ENCODE measurements around the gene PTPRN2. TPM values are rescaled to one million over a fixed set of nuclear protein-coding genes. Genes with fewer than 3 reads are reported as not detected.

The PTPRN2 gene
- total and polyA plus RNA-seq, 2 of the 8 experiments (the other 6 are each of a cell fraction or from before 2014, with no cell fraction given) = 2.6 to 4.5 TPM

DNA sequence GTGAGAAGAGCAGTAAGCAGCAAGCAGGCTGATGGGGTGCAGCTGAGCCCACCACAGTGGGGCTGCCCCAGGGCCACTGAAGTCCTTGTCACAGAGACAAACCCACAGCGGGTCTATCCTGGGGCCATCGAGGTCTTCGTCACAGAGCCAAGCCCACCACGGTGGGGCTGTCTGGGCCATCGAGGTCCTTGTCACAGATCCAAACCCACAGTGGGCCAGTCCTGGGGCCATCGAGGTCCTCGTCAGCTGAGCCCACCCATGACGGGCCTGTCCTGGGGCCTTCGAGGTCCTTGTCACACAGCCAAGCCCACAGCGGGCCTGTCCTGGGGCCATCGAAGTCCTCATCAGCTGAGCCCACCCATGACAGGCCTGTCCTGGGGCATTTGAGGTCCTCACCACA, 700.9 kb downstream of the PTPRN2 start:
- Histone ChIP-seq H2BK120ac (replicated peaks; ENCODE audit: low read depth, low read length) (no peak overlapping the region), H2BK5ac (ENCODE audit: low read depth, low read length) (no peak overlapping the region), H3K27me3 (replicated peaks in 1 of 4; ENCODE audit: control insufficient read depth in 3 of 4, extremely low read depth in 1 of 4, insufficient read depth in 3 of 4, low read length in 3 of 4) (no peaks in the 10 kb centered on the region), H3K4me3 (ENCODE audit: extremely low read depth in 1 of 4, insufficient read depth in 2 of 4, low read depth in 3 of 4, low read length in 4 of 4) (no peak overlapping the region), H4K8ac (ENCODE audit: extremely low read depth, insufficient read depth, low read length) (no peak overlapping the region), H2AFZ (ENCODE audit: low read length) (no peak overlapping the region), H3K56ac (replicated peaks; ENCODE audit: insufficient read length, low read depth, low read length) (no peak overlapping the region), H4K5ac (ENCODE audit: insufficient read length, low read depth, low read length) (no peak overlapping the region), H3K9ac (replicated peaks in 1 of 4; ENCODE audit: extremely low read depth in 1 of 4, low read depth in 3 of 4, low read length in 3 of 4) (no peak overlapping the region), H3K79me1 (ENCODE audit: low read depth, low read length) (no peaks in the 10 kb centered on the region), H2BK20ac (ENCODE audit: low read length) (no peak overlapping the region), H3K14ac (ENCODE audit: insufficient read length) (no peak overlapping the region), H3K27ac (ENCODE audit: low read depth, low read length) (no peak overlapping the region), H3K4ac (replicated peaks; ENCODE audit: insufficient read length, low read depth, low read length) (no peak overlapping the region), H2BK12ac (ENCODE audit: low read depth, low read length) (no peak overlapping the region), H3K23ac (ENCODE audit: insufficient read length) (no peak overlapping the region), H3K18ac (ENCODE audit: extremely low read depth, low read length) (no peak overlapping the region; the same call in 1 of the 2 replicates), H3K9me3 (ENCODE audit: insufficient read depth in 2 of 2, low read depth in 1 of 2, low read length in 1 of 2) (peaks cover 14 to 29% of the 10 kb centered on the region in 2 experiments), H4K20me1 (replicated peaks in 1 of 2; ENCODE audit: control insufficient read depth in 1 of 2, insufficient read depth in 2 of 2, low read length in 2 of 2) (no peaks in the 10 kb centered on the region), H4K91ac (replicated peaks; ENCODE audit: insufficient read length, low read length) (no peak overlapping the region), H3K23me2 (ENCODE audit: low read depth, low read length) (no peaks in the 10 kb centered on the region), H3K36me3 (ENCODE audit: control insufficient read depth in 2 of 4, insufficient read depth in 4 of 4, low read length in 3 of 4) (no peaks in the 10 kb centered on the region), H2AK5ac (ENCODE audit: low read depth, low read length) (no peak overlapping the region; the same call in 1 of the 2 replicates), H3K4me2 (ENCODE audit: insufficient read depth in 1 of 2, low read depth in 2 of 2, low read length in 2 of 2) (no peak overlapping the region), H3K79me2 (ENCODE audit: control insufficient read depth in 1 of 2, insufficient read depth in 2 of 2, low read length in 2 of 2) (no peaks in the 10 kb centered on the region), H2BK15ac (ENCODE audit: low read length) (no peak overlapping the region), H3K4me1 (replicated peaks in 1 of 4; ENCODE audit: control insufficient read depth in 3 of 4, insufficient read depth in 4 of 4, low read length in 3 of 4) (peaks cover 0 to 6% (median 3%) of the 10 kb centered on the region in 4 experiments; a peak in 3 of 7 replicates)
- TF ChIP-seq RXRA (IDR thresholded peaks at IDR 0.05; ENCODE audit: insufficient read depth, low read depth, low read length) (no peak), BCL11A (IDR thresholded peaks at IDR 0.05; ENCODE audit: low read depth in 2 of 2, low read length in 2 of 2) (no peak), ZNF274 (IDR thresholded peaks at IDR 0.05; ENCODE audit: borderline replicate concordance, extremely low read depth, low read length) (no peak), PHF8 (conservative IDR thresholded peaks at IDR 0.05; ENCODE audit: low read depth, low read length) (no peak), NANOG (IDR thresholded peaks at IDR 0.05; ENCODE audit: insufficient read depth, low read depth, low read length, poor library complexity, severe bottlenecking) (no peak), CBX5 (IDR thresholded peaks at IDR 0.05; ENCODE audit: low read depth, low read length) (no peak), KDM4A (IDR thresholded peaks at IDR 0.05; ENCODE audit: low read depth, low read length, severe bottlenecking) (no peak), SUZ12 (IDR thresholded peaks at IDR 0.05; ENCODE audit: low read length) (no peak), SIRT6 (IDR thresholded peaks at IDR 0.05; ENCODE audit: low read length) (no peak)
- TF ChIP-seq, protein P1, sequence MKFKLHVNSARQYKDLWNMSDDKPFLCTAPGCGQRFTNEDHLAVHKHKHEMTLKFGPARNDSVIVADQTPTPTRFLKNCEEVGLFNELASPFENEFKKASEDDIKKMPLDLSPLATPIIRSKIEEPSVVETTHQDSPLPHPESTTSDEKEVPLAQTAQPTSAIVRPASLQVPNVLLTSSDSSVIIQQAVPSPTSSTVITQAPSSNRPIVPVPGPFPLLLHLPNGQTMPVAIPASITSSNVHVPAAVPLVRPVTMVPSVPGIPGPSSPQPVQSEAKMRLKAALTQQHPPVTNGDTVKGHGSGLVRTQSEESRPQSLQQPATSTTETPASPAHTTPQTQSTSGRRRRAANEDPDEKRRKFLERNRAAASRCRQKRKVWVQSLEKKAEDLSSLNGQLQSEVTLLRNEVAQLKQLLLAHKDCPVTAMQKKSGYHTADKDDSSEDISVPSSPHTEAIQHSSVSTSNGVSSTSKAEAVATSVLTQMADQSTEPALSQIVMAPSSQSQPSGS (IDR thresholded peaks at IDR 0.05; ENCODE audit: low read length) = no peak
- no peak for DNase-seq (ENCODE audit: low read depth in 1 of 2, low spot score in 2 of 2)
- WGBS, 2 experiments (ENCODE audit: extremely low coverage in 1 of 2, insufficient coverage in 1 of 2, insufficient read length in 1 of 2, insufficient replicate concordance in 2 of 2, low coverage in 1 of 2, low lambda C conversion rate in 2 of 2, missing lambda C conversion rate in 1 of 2) = 75% methylated on average over 8 of the region's 11 CpGs; no CpG with 5 or more reads in 1 of the 2 experiments
- POLR2A ChIA-PET (ENCODE audit: partially characterized antibody) = no interaction called here
- CTCF ChIA-PET (ENCODE audit: partially characterized antibody) = interaction anchor here (1.8 kb wide), 1 partner anchor 11 kb away, joined by 5 read pairs; no protein-coding TSS in a partner anchor
- no peak for FAIRE-seq

Measured in H1 (cell line).